Purkinje cell (primary cell): ENCODE measurements around the gene POLR3A. TPM values are rescaled to one million over a fixed set of nuclear protein-coding genes. Genes with fewer than 3 reads are reported as not detected.

ENCODE experiments used
- polyA plus RNA-seq: library from polyadenylated mRNA; unstranded; fragments of >200 nt; fragmentation: Nextera tagmentation; gene quantifications from 2 replicates; pipeline ENCODE4 v1.2.1, GENCODE V29; 2014

POLR3A gene
- 17.1 and 22.9 TPM in 2 replicates for polyA plus RNA-seq

DNA sequence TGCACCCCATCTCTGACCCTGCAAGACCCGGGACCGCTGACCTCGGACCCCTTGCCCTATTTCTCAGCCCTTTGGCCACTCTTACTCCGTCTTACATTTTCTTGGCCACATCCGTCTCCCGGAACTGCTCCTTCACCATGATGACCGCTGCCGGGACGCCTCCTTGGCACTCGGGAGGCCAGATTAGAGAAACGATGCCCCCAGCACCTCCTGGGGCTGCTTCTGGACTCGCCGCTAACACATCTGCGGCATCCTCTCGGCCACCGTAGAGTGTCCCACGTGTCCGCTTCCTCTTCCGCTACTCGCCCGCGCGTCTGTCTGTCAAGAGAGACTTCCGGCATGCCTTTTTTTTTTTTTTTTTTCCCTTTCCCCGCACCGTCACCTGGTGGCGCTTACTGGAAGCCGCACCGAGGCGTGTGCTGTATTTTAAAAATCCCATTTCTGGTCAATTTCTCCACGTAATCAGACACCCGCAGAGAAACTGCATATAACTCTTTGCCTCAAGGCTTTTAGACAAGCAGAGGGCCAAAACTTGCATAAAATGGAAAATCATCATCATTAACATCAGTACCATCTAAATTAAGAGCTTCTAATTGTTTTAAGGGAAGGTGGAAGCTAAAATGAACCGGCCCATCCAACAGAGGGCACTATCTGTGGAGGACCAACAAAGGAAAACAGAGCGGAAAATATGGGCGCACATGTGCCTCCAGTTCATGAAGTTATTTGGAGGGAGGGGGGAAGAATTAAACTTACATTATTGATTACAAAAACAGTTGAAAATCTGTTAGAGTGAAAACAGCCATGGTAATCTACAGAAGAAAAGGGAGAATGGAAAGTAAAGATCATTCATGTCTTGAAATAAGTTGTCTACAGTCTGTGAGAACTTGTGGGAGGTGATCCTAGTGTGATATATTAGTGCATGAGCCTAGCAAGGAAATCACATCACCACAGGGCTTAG, at the start of gene POLR3A:
Gene POLR3A (minus strand): TSS at position 247 of the 958 bp plus-strand sequence. CDS start 108 bp downstream, at position 139.

DNA sequence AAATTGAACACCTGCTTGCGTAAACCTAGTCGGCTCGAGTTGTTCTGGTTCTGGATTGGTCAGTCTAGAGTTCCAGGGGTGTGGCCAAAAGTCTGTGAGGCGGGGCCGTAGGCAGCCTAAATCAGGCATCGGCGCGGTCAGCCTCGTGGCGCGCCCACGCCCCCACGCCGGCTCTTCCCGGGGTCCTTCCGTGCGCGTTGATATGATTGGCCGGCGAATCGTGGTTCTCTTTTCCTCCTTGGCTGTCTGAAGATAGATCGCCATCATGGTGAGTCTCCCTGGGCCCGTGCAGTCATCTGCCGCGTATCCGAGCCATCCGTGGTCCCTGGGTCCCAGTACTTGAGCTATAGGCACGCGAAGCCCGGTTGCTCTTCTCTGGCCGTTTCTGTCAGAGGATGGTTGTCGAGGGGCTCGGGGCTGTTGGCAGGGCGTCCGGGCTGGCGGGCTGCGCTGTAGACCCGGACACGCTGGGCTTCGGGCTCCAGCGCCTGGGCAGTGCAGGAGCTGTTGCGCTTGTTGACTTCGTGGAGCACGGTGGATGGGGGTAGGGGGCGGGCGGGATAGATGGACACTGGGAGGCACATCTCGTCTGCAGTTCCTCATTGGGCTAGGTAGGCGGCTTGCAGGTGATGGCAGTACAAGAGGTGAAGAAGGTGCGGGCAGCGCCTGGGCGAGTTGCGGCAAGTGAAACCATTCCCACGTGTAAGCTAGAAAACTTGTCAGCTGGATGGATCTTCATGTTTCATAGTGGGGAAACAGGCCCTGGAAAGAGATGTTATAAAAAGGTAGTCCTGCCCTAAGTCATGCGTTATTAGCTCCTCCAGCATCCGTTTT, 4.5 kb upstream of the POLR3A start, which contains the start of gene RPS24:
Gene RPS24 (plus strand): TSS at position 227 of the 834 bp plus-strand sequence. CDS start 39 bp downstream, at position 266.

GRCh38 chr10:77926566-77927401, 102.5 kb downstream of the POLR3A start, which contains the start of gene DLG5:
Gene DLG5 (minus strand): TSS chr10:77926755. CDS start chr10:77926520, 235 bp downstream.

Other genes with a start within 250 kb of the POLR3A start
- gene DLG5, start 102.8 kb downstream of the POLR3A start, polyA plus RNA-seq = 0.12 TPM in 1 of 2 replicates, not detected in the other
- 907 and 968 TPM in 2 replicates for gene RPS24, start 4.3 kb upstream of the POLR3A start, polyA plus RNA-seq